Endothelial cell of umbilical vein (primary cell): ENCODE measurements around the gene TBX5. TPM values are rescaled to one million over a fixed set of nuclear protein-coding genes. Genes with fewer than 3 reads are reported as not detected.

Experiments
- BruUV-seq: library from RNA; stranded (reverse); fragments of 400-500 nt; replicated peaks from 2 replicates; lab custom pipeline; 2021; lab: Mats Ljungman, UMichigan
- CTCF ChIA-PET: fragments of 300-600, 350-600 bp; sonication (Branson Sonifier 250); formaldehyde crosslinking; loops from one replicate; lab custom pipeline; 2021; ENCODE audit warnings: antibody characterized with exemption, inconsistent platforms; lab: Charles Lee
- POLR2A ChIA-PET: fragments of 300-600, 350-600 bp; sonication (Branson Sonifier 250); formaldehyde crosslinking; loops from one replicate; lab custom pipeline; 2021; ENCODE audit warnings: antibody characterized with exemption, inconsistent platforms; lab: Charles Lee
- DNase-seq: peaks from one replicate; pipeline ENCODE4 v3.0.0-alpha.2; 2011; ENCODE audit warnings: low read depth, low spot score
- FAIRE-seq: peaks from 2 replicates; lab custom pipeline; 2011; peaks lifted over from hg19 to GRCh38; lab: Jason Lieb, UNC
- H2AFZ ChIP-seq: 2 replicates; pipeline ENCODE4 v1.6.0; 2012; ENCODE audit warnings: low read depth, low read length, control low read depth, inconsistent platforms
- H3K27ac ChIP-seq: 2 replicates; pipeline ENCODE4 v1.5.1; 2011; ENCODE audit warnings: low read depth, mild to moderate bottlenecking, control low read depth, low read length, moderate library complexity; ENCODE audit not compliant: insufficient read depth
- H3K27me3 ChIP-seq, 2 experiments: 2 replicates each; pipeline versions ENCODE4 v1.6.0 to v1.6.1; 2011; ENCODE audit warnings: low read length in 2 of 2, mixed read lengths in 1 of 2; ENCODE audit not compliant: control insufficient read depth in 2 of 2, insufficient read depth in 2 of 2
- H3K36me3 ChIP-seq, 2 experiments: 2 replicates in 1 of 2; 3 replicates in 1 of 2; pipeline ENCODE4 v1.5.1; 2011; ENCODE audit warnings: low read length in 2 of 2, mild to moderate bottlenecking in 1 of 2, moderate library complexity in 1 of 2; ENCODE audit not compliant: control insufficient read depth in 2 of 2, insufficient read depth in 2 of 2; ENCODE audit errors: extremely low read depth in 1 of 2
- H3K4me1 ChIP-seq: 3 replicates; pipeline ENCODE4 v1.5.1; 2011; ENCODE audit warnings: mild to moderate bottlenecking, low read length; ENCODE audit not compliant: control insufficient read depth, insufficient read depth; ENCODE audit errors: extremely low read depth
- H3K4me2 ChIP-seq: 2 replicates; pipeline ENCODE4 v1.6.1; 2011; ENCODE audit warnings: low read length, control low read depth, mixed read lengths; ENCODE audit not compliant: insufficient read depth
- H3K4me3 ChIP-seq, 3 experiments: fragments of 200-600 bp in 1 of 3; sonication (generic), shearing (Covaris generic) in 1 of 3; replicated peaks in 1 of 3; 2 replicates each; pipeline ENCODE4 v1.5.1; 2011 to 2016; ENCODE audit warnings: control low read depth in 3 of 3, low read length in 3 of 3, mild to moderate bottlenecking in 2 of 3, inconsistent platforms in 1 of 3, low read depth in 1 of 3, moderate library complexity in 1 of 3; ENCODE audit not compliant: insufficient read depth in 1 of 3
- H3K79me2 ChIP-seq: 2 replicates; pipeline ENCODE4 v1.6.0; 2012; ENCODE audit warnings: low read length, inconsistent platforms; ENCODE audit not compliant: control insufficient read depth, insufficient read depth
- H3K9ac ChIP-seq: replicated peaks from 2 replicates; pipeline ENCODE3; 2011; ENCODE audit warnings: low read length, control low read depth; ENCODE audit not compliant: insufficient read depth; ENCODE audit errors: extremely low read depth
- H3K9me1 ChIP-seq: replicated peaks from 3 replicates; pipeline ENCODE4 v1.6.0; 2011; ENCODE audit warnings: mild to moderate bottlenecking, low read length; ENCODE audit not compliant: control insufficient read depth, insufficient read depth; ENCODE audit errors: extremely low read depth
- H3K9me3 ChIP-seq: replicated peaks from 2 replicates; pipeline ENCODE4 v1.5.1; 2012; ENCODE audit warnings: low read length, inconsistent platforms; ENCODE audit not compliant: control insufficient read depth, insufficient read depth
- H4K20me1 ChIP-seq: replicated peaks from 2 replicates; pipeline ENCODE3; 2011; ENCODE audit warnings: mild to moderate bottlenecking, low read length; ENCODE audit not compliant: control insufficient read depth, insufficient read depth; ENCODE audit errors: extremely low read depth
- CTCF ChIP-seq, 2 donors: IDR thresholded peaks; 1 replicate in 1 of 2; 2 replicates in 1 of 2; pipeline ENCODE4 v1.5.1; 2011; ENCODE audit warnings: low read length in 2 of 2, mild to moderate bottlenecking in 2 of 2, moderate library complexity in 2 of 2, control low read depth in 1 of 2, inconsistent platforms in 1 of 2, low read depth in 1 of 2; ENCODE audit not compliant: insufficient read depth in 1 of 2; ENCODE audit errors: extremely low read depth in 1 of 2
- EZH2 ChIP-seq: IDR thresholded peaks from 2 replicates; pipeline ENCODE4 v1.6.1; 2012; ENCODE audit warnings: borderline replicate concordance, low read depth, mild to moderate bottlenecking, moderate library complexity, low read length, inconsistent platforms; ENCODE audit not compliant: severe bottlenecking
- FOS ChIP-seq: IDR thresholded peaks from 2 replicates; pipeline ENCODE4 v1.6.1; 2011; ENCODE audit warnings: mild to moderate bottlenecking, low read length, moderate library complexity, borderline replicate concordance; ENCODE audit not compliant: insufficient read depth
- GATA2 ChIP-seq: IDR thresholded peaks from 2 replicates; pipeline ENCODE4 v1.7.0; 2011; ENCODE audit warnings: low read depth, mild to moderate bottlenecking, moderate library complexity, mixed read lengths, low read length; ENCODE audit not compliant: insufficient read length, insufficient read depth
- JUN ChIP-seq: IDR thresholded peaks from 2 replicates; pipeline ENCODE4 v1.6.1; 2011; ENCODE audit warnings: borderline replicate concordance, low read depth; ENCODE audit not compliant: insufficient read length, insufficient read depth
- MAX ChIP-seq: IDR thresholded peaks from 2 replicates; pipeline ENCODE4 v1.6.1; 2011; ENCODE audit not compliant: insufficient read depth, insufficient read length
- MYC ChIP-seq: IDR thresholded peaks from one replicate; pipeline ENCODE4 v1.6.1; 2011; ENCODE audit warnings: mild to moderate bottlenecking, low read depth, low read length
- POLR2A ChIP-seq: IDR thresholded peaks from 2 replicates; pipeline ENCODE4 v1.6.1; 2012; ENCODE audit warnings: low read depth, mild to moderate bottlenecking, control low read depth, low read length
- POLR2AphosphoS5 ChIP-seq: IDR thresholded peaks from 2 replicates; pipeline ENCODE4 v1.6.1; 2012; ENCODE audit warnings: low read depth, mild to moderate bottlenecking, control low read depth, low read length, moderate library complexity; ENCODE audit not compliant: insufficient read depth
- dilution Hi-C: fragments of 300-500 bp; cut with MboI; formaldehyde crosslinking; loops from one replicate; pipeline ENCODE4 v1.15.0; 2019; ENCODE audit warnings: low sequenced_read_pairs; ENCODE audit not compliant: extremely low pct_ligation_motif_present
- intact Hi-C: fragments of 100-400 bp; cut with micrococcal nuclease; formaldehyde crosslinking; loops from one replicate; pipeline ENCODE4 v1.10.0; 2022
- polyA plus RNA-seq, 4 experiments: library from polyadenylated mRNA; depleted of rRNA in 3 of 4; stranded (reverse) in 3 of 4; unstranded in 1 of 4; fragments of >200 nt; gene quantifications; 2 replicates each; pipeline versions ENCODE4 v1.2.1 to v1.2.3, GENCODE V29; 2011 to 2012; ENCODE audit warnings: missing spikeins in 1 of 4
- total RNA-seq: library from RNA; stranded (reverse); gene quantifications from 2 replicates; pipeline ENCODE4 v1.2.3, GENCODE V29; 2021

Gene TBX5
- total and polyA plus RNA-seq, 2 donors (not counting 3 experiments of a cell fraction or from before 2014, with no cell fraction given): not detected

- no peak overlapping the region for H3K27ac ChIP-seq
- H3K4me2 ChIP-seq: no peak overlapping the region
- no peak overlapping the region for H2AFZ ChIP-seq
- no peak for TF ChIP-seq JUN
- TF ChIP-seq GATA2: no peak
- TF ChIP-seq EZH2: no peak
- no peak for TF ChIP-seq FOS
- TF ChIP-seq POLR2AphosphoS5: no peak
- DNase-seq (no peak), FAIRE-seq (no peak)
- H3K36me3 ChIP-seq: no peaks in the 10 kb centered on the region
- BruUV-seq: no TSS peak
- ChIA-PET CTCF (no interaction called here), POLR2A (no interaction called here)
- H3K9me1 ChIP-seq: no peaks in the 10 kb centered on the region
- H3K4me3 ChIP-seq: no peak overlapping the region
- no peaks in the 10 kb centered on the region for H3K4me1 ChIP-seq
- H3K27me3 ChIP-seq: no peaks in the 10 kb centered on the region
- H3K9me3 ChIP-seq: no peaks in the 10 kb centered on the region
- H4K20me1 ChIP-seq: no peaks in the 10 kb centered on the region
- H3K79me2 ChIP-seq: no peaks in the 10 kb centered on the region
- H3K9ac ChIP-seq: no peak overlapping the region
- intact Hi-C loops: no loop called here
- dilution Hi-C loops: no loop called here
These were observed 64.3 kb downstream of the TBX5 start for GRCh38 chr12:114341635-114342034.

GRCh38 chr12:114340231-114340630 lies 65.7 kb downstream of the TBX5 start:
- H3K36me3 ChIP-seq: no peaks in the 10 kb centered on the region
- no peak overlapping the region for H3K9ac ChIP-seq
- no peaks in the 10 kb centered on the region for H3K79me2 ChIP-seq
- intact Hi-C loops: no loop called here
- no peak overlapping the region for H3K27ac ChIP-seq
- ChIA-PET POLR2A (no interaction called here), CTCF (no interaction called here)
- no peaks in the 10 kb centered on the region for H4K20me1 ChIP-seq
- no peaks in the 10 kb centered on the region for H3K27me3 ChIP-seq
- H3K9me3 ChIP-seq: peaks cover 3% of the 10 kb centered on the region
- no peak overlapping the region for H2AFZ ChIP-seq
- TF ChIP-seq FOS (no peak), CTCF (IDR thresholded peaks at IDR 0.05; ENCODE audit: extremely low read depth in 1 of 2, insufficient read depth in 1 of 2, low read depth in 1 of 2, low read length in 2 of 2) (no peak), EZH2 (no peak), JUN (no peak), POLR2AphosphoS5 (no peak), POLR2A (no peak), MYC (no peak), GATA2 (no peak), MAX (no peak)
- no peaks in the 10 kb centered on the region for H3K4me1 ChIP-seq
- H3K4me2 ChIP-seq: no peak overlapping the region
- H3K9me1 ChIP-seq: no peaks in the 10 kb centered on the region
- no TSS peak for BruUV-seq
- FAIRE-seq (no peak), DNase-seq (no peak)
- dilution Hi-C loops: no loop called here
- no peak overlapping the region for H3K4me3 ChIP-seq
